Measurements from ENCODE around the gene TMEM31. TPM values are rescaled to one million over a fixed set of nuclear protein-coding genes. Genes with fewer than 3 reads are reported as not detected.

The TMEM31 gene
- total RNA-seq, 4 donors from 2014 or later, result not detected

GRCh38 chrX:103686199-103687072 is 24.3 kb upstream of the TMEM31 start, which contains the start of gene MORF4L2:
Gene MORF4L2, minus strand, starts transcription at chrX:103686699. Its CDS starts 9,672 bp downstream, at chrX:103677027.
- Histone ChIP-seq H3K27me3 (no peaks in the 10 kb centered on the region), H3K4me3 (peak within 1 kb of the TSS; percentile 55 to 64 (median 62)), H3K36me3 (peaks cover 0 to 34% (median 15%) of the 10 kb centered on the region in 4 donors), H3K9me3 (no peaks in the 10 kb centered on the region), H3K27ac (replicated peaks in 1 of 4) (peak within 1 kb of the TSS; percentile 91 to 95 (median 94)), H3K4me1 (peaks cover 2 to 33% (median 18%) of the 10 kb centered on the region in 4 donors)
- peak; percentile 97 for DNase-seq (ENCODE audit: extremely low spot score)
- TF ChIP-seq POLR2A (IDR thresholded peaks at IDR 0.05; ENCODE audit: low read depth) (peak; percentile 73), EP300 (IDR thresholded peaks at IDR 0.05) (no peak), POLR2AphosphoS5 (IDR thresholded peaks at IDR 0.05) (peak; percentile 97 to 99)
- WGBS, result 20% methylated on average over 34 of the region's 37 CpGs
- intact Hi-C loops (cut with DNase I), result loop anchor here (5.0 kb wide), 1 partner anchor 154 kb away; no protein-coding TSS in a partner anchor

- peaks cover 0 to 28% (median 15%) of the 10 kb centered on the region in 4 donors for H3K36me3 ChIP-seq
- TF ChIP-seq CTCF (IDR thresholded peaks at IDR 0.05), result peak in 1 of 3 experiments; percentile 56
- peak; percentile 52 to 55 for TF ChIP-seq POLR2AphosphoS5 (IDR thresholded peaks at IDR 0.05)
- TF ChIP-seq POLR2A (IDR thresholded peaks at IDR 0.05; ENCODE audit: low read depth), result no peak
- no peak for TF ChIP-seq EP300 (IDR thresholded peaks at IDR 0.05)
- no peaks in the 10 kb centered on the region for H3K9me3 ChIP-seq
- no peaks in the 10 kb centered on the region for H3K27me3 ChIP-seq
- intact Hi-C loops (cut with DNase I), result loop anchor here (5.0 kb wide), 1 partner anchor 155 kb away; no protein-coding TSS in a partner anchor
- DNase-seq (ENCODE audit: extremely low spot score), result peak; percentile 96
- H3K4me1 ChIP-seq, result peaks cover 0 to 25% (median 16%) of the 10 kb centered on the region in 4 donors
- peak overlapping the region; percentile 91 to 95 (median 94) for H3K27ac ChIP-seq (replicated peaks in 1 of 4)
- H3K4me3 ChIP-seq, result peak overlapping the region; percentile 55 to 64 (median 62)
- WGBS, result 15% methylated on average over 28 of the region's 40 CpGs
These were observed 23.5 kb upstream of the TMEM31 start for GRCh38 chrX:103687073-103687695.

GRCh38 chrX:103687696-103688201 is 23.0 kb upstream of the TMEM31 start:
- Histone ChIP-seq H3K36me3 (peaks cover 0 to 22% (median 13%) of the 10 kb centered on the region in 4 donors), H3K4me1 (peaks cover 0 to 23% (median 16%) of the 10 kb centered on the region in 4 donors), H3K4me3 (peak overlapping the region; percentile 55 to 64 (median 62)), H3K27me3 (no peaks in the 10 kb centered on the region), H3K9me3 (no peaks in the 10 kb centered on the region), H3K27ac (replicated peaks in 1 of 4) (peak overlapping the region; percentile 91 to 95 (median 94))
- peak; percentile 47 to 68 for TF ChIP-seq POLR2AphosphoS5 (IDR thresholded peaks at IDR 0.05)
- TF ChIP-seq POLR2A (IDR thresholded peaks at IDR 0.05; ENCODE audit: low read depth), result no peak
- peak; percentile 57 to 69 (median 65) for TF ChIP-seq CTCF (IDR thresholded peaks at IDR 0.05)
- WGBS, result 16% methylated on average over 17 of the region's 17 CpGs
- intact Hi-C loops (cut with DNase I), result loop anchor here (5.0 kb wide), 1 partner anchor 155 kb away; no protein-coding TSS in a partner anchor
- no peak for DNase-seq (ENCODE audit: extremely low spot score)

GRCh38 chrX:103688946-103689345 is 21.8 kb upstream of the TMEM31 start:
- Histone ChIP-seq H3K27me3 (no peaks in the 10 kb centered on the region), H3K4me3 (no peak overlapping the region), H3K36me3 (peaks cover 0 to 11% (median 5%) of the 10 kb centered on the region in 4 donors), H3K4me1 (peaks cover 0 to 17% (median 13%) of the 10 kb centered on the region in 4 donors), H3K9me3 (no peaks in the 10 kb centered on the region), H3K27ac (replicated peaks in 1 of 4) (peak overlapping the region; percentile 91 to 95 (median 94))
- TF ChIP-seq POLR2A (IDR thresholded peaks at IDR 0.05; ENCODE audit: low read depth), result no peak
- peak; percentile 55 to 71 (median 67) for TF ChIP-seq CTCF (IDR thresholded peaks at IDR 0.05)
- WGBS, result 30% methylated on average over 4 of the region's 4 CpGs
- no peak for DNase-seq (ENCODE audit: extremely low spot score)
- intact Hi-C loops (cut with DNase I), result loop anchor here (5.0 kb wide), 1 partner anchor 157 kb away; no protein-coding TSS in a partner anchor

All from esophagus muscularis mucosa (tissue), 4 donors.